HAP-1 (cell line): ENCODE results near the gene STRBP.
"Not testable (repeated sequence)": the region's sequence is repeated elsewhere in the genome, so short reads cannot be mapped to it uniquely, and the experiment has no call there.

ENCODE experiments used
- DNase-seq, 2 experiments: peaks; one replicate each; pipeline ENCODE4 v3.0.0-alpha.2; 2016 to 2020; ENCODE audit warnings: low spot score in 2 of 2
- H3K27me3 ChIP-seq: fragments of 250-450 bp; sonication (Bioruptor Pico); 2 replicates; pipeline ENCODE4 v1.5.1; 2020; ENCODE audit warnings: low read depth, mild to moderate bottlenecking, moderate library complexity
- H3K36me3 ChIP-seq: fragments of 250-450 bp; sonication (Bioruptor Pico); replicated peaks from 2 replicates; pipeline ENCODE4 v1.5.1; 2020; ENCODE audit warnings: mild to moderate bottlenecking
- H3K4me1 ChIP-seq: fragments of 250-450 bp; sonication (Bioruptor Pico); 2 replicates; pipeline ENCODE4 v1.5.1; 2020; ENCODE audit warnings: mild to moderate bottlenecking
- H3K4me3 ChIP-seq: fragments of 250-450 bp; sonication (Bioruptor Pico); 2 replicates; pipeline ENCODE4 v1.5.1; 2020; ENCODE audit warnings: mild to moderate bottlenecking, moderate library complexity
- H3K9me3 ChIP-seq: fragments of 250-450 bp; sonication (Bioruptor Pico); 2 replicates; pipeline ENCODE4 v1.5.1; 2020; ENCODE audit warnings: mild to moderate bottlenecking, moderate library complexity
- in situ Hi-C: fragments of 300-500 bp; cut with MboI; formaldehyde crosslinking; loops from 3 replicates; pipeline ENCODE4 v1.14.3; 2020; ENCODE audit warnings: low sequenced_read_pairs, inconsistent platforms, mixed read lengths

Gene STRBP

DNA sequence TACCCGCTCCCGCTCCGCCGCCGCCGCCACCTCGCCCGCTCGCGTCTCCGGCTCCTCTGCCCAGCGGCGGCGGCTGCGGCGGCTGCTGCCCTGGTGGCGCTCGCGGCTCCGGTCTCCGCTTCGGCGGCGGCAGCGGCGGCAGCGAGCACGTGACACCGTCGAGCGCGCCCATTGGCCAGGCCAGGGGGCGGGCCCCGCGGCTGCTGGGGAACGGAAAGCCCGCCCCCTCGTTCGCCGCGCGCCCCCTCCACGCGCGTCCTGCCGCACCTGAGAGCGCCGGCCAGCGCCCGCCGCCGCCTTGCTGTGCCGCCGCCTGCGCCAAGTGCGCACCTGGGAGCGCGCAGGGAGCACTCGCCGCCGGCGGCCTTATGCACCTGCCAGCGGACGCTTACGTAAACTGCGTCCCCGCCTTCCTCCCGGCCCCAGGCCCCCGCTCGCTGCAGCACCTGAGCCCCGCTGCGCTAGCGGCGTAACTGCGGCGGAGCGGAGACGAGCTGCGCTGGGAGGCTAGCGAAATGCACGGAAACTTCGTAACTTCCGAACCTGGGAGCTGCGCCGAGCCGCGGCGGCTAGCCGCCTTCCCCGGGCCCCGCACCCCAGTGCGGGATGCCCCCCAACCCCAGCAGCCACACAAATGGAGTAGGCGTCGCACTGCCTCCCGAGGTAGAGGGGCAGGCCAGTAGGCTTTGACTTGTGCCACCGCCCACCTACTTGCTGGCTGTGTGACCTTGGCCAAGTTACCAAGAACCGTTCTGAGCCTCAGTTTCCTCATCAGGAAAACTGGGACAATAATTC, at the start of gene STRBP:
STRBP (minus strand) TSS at position 122 of the 795 bp plus-strand sequence. CDS start 84,452 bp downstream, outside the sequence.
- H3K4me3 ChIP-seq = peak within 1 kb of the TSS; percentile 58
- H3K4me1 ChIP-seq = peaks cover 16% of the 10 kb centered on the region
- no peaks in the 10 kb centered on the region for H3K9me3 ChIP-seq
- H3K36me3 ChIP-seq = no peaks in the 10 kb centered on the region
- in situ Hi-C loops = no loop called here
- H3K27me3 ChIP-seq = no peaks in the 10 kb centered on the region
- DNase-seq = peak; percentile 79 to 92

DNA sequence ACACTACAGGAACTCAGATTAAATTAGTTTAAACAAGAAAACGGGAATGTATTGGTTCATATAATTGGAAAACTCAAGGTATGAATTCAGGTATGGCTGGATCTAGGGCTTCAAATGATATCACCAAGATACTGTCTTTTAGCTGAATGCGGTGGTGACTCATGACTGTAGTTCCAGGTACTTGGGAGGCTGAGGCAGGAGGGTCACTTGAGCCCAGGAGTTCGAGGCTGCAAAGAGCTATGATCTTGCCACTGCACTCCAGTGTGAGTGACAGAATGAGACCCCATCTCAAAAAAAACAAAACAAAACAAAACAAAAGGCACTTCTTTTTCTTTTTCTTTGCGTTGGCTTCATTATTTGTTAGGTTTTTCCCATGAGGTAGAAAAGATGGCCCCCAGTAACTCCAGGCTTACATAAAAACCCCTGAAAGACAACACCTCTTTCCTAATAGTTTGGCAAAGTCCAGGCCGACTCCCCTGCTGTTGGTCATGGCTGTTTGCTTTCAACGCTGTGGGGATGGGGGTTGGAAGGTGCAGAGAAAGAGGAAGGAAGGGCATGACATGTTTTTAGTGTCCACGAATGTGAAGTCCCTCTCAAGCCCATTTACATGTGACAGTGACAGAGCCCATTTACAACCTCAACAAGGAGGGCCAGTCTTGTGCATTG, 47.8 kb upstream of the STRBP start:
- no peak for DNase-seq
- no peaks in the 10 kb centered on the region for H3K4me1 ChIP-seq
- H3K4me3 ChIP-seq = no peak overlapping the region
- in situ Hi-C loops = no loop called here
- no peaks in the 10 kb centered on the region for H3K36me3 ChIP-seq
- H3K27me3 ChIP-seq = no peaks in the 10 kb centered on the region
- H3K9me3 ChIP-seq = no peaks in the 10 kb centered on the region

- H3K4me1 ChIP-seq = no peaks in the 10 kb centered on the region
- no peak for DNase-seq
Observed at GRCh38 chr9:123315635-123316034, 47.2 kb upstream of the STRBP start.

DNA sequence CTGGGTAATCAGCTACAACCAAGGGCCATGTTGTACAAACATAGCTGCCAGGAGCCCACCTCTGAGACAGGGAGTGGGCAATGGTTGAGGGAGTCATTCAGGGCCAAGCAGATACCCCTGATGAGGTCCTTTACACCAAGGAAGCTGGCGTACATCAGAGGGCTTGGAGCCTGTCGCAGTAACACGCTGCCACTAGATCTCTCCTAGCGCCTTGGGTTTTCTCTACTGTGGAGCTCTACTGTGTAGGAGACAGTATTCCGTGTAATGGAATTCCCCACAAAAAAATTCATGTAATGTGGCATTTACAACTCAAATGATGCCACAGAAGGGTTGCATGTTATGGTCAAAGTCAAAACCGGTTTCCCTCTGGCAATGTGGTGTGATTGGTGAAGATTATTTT, 46.2 kb upstream of the STRBP start:
- DNase-seq = no peak
- Histone ChIP-seq H3K4me1 (no peaks in the 10 kb centered on the region), H3K36me3 (no peaks in the 10 kb centered on the region), H3K27me3 (no peaks in the 10 kb centered on the region), H3K4me3 (no peak overlapping the region), H3K9me3 (no peaks in the 10 kb centered on the region)
- in situ Hi-C loops = no loop called here

More at GRCh38 chr9:123315635-123316034, 47.2 kb upstream of the STRBP start:
- Histone ChIP-seq H3K27me3 (no peaks in the 10 kb centered on the region), H3K36me3 (no peaks in the 10 kb centered on the region), H3K9me3 (no peaks in the 10 kb centered on the region), H3K4me3 (no peak overlapping the region)
- in situ Hi-C loops = no loop called here

DNA sequence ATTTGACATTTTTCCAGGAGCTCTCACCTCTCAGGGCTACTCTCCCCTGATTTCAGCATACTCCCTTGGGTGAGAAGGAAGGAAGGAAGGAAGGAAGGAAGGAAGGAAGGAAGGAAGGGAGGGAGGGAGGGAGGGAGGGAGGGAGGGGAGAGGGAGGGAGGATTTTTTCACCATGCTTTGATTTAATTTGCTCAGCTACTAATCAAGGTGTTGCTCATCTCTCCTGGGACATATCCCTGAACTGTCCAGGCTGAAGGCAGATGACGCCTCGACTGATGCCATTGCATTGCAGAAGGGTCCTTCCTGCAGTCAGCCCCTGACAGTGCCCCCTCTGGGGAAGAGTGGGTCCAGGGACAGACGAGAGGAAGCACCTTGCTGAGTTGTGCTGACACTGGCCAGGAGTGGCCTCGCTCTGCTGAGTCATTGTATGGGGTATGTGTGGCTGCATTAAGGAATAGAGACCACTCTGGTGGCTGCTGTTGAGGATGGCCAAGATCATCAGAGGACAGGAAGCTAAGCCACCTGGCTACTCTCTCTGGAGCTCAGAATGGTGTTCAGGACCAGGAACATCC, 44.0 kb upstream of the STRBP start:
- Histone ChIP-seq H3K27me3 (no peaks in the 10 kb centered on the region), H3K4me1 (peaks cover 5% of the 10 kb centered on the region; the same call in 1 of the 2 replicates), H3K36me3 (no peaks in the 10 kb centered on the region), H3K9me3 (no peaks in the 10 kb centered on the region), H3K4me3 (no peak overlapping the region)
- no peak for DNase-seq
- in situ Hi-C loops = no loop called here

- Histone ChIP-seq H3K9me3 (no peaks in the 10 kb centered on the region), H3K4me3 (no peak overlapping the region), H3K4me1 (peaks cover 5% of the 10 kb centered on the region; the same call in 1 of the 2 replicates), H3K27me3 (no peaks in the 10 kb centered on the region), H3K36me3 (no peaks in the 10 kb centered on the region)
- DNase-seq = no peak
- in situ Hi-C loops = no loop called here
Observed at GRCh38 chr9:123311250-123311752, 42.9 kb upstream of the STRBP start.

- in situ Hi-C loops = no loop called here
- Histone ChIP-seq H3K27me3 (no peaks in the 10 kb centered on the region), H3K4me3 (no peak overlapping the region), H3K4me1 (peaks cover 5% of the 10 kb centered on the region; the same call in 1 of the 2 replicates), H3K9me3 (no peaks in the 10 kb centered on the region), H3K36me3 (no peaks in the 10 kb centered on the region)
- DNase-seq = no peak
Observed at GRCh38 chr9:123310551-123311249, 42.3 kb upstream of the STRBP start.

DNA sequence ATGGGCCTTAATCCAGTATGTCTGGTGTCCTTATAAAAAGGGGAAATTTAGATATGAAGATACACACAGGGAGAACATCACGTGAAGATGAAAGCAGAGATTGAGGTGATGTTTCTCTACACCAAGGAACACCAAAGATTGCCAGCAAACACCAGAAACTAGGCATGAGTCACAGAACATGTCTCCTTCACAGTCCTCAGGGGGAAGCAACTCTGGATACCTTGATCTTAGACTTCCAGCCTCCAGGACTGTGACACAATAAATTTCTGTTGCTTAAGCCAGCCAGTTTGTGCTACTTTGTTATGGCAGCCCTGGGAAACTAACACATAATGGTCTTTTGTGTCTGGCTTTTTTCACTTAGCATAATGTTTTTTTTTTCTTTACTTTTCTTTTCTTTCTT, 41.2 kb upstream of the STRBP start:
- no peak for DNase-seq
- Histone ChIP-seq H3K9me3 (no peaks in the 10 kb centered on the region), H3K4me1 (peaks cover 5% of the 10 kb centered on the region; the same call in 1 of the 2 replicates), H3K27me3 (no peaks in the 10 kb centered on the region), H3K4me3 (no peak overlapping the region), H3K36me3 (no peaks in the 10 kb centered on the region)
- in situ Hi-C loops = no loop called here

GRCh38 chr9:123305879-123306278, 37.5 kb upstream of the STRBP start:
- Histone ChIP-seq H3K4me3 (no peak overlapping the region), H3K9me3 (no peaks in the 10 kb centered on the region), H3K4me1 (peaks cover 5% of the 10 kb centered on the region; the same call in 1 of the 2 replicates), H3K36me3 (no peaks in the 10 kb centered on the region), H3K27me3 (no peaks in the 10 kb centered on the region)
- in situ Hi-C loops = no loop called here
- no peak for DNase-seq

GRCh38 chr9:123304340-123304691, 35.9 kb upstream of the STRBP start:
- no peaks in the 10 kb centered on the region for H3K9me3 ChIP-seq
- peaks cover 2% of the 10 kb centered on the region; the same call in 1 of the 2 replicates for H3K4me1 ChIP-seq
- in situ Hi-C loops = no loop called here
- no peak overlapping the region for H3K4me3 ChIP-seq
- H3K27me3 ChIP-seq = no peaks in the 10 kb centered on the region
- H3K36me3 ChIP-seq = no peaks in the 10 kb centered on the region
- no peak for DNase-seq

GRCh38 chr9:123302348-123303214, 34.2 kb upstream of the STRBP start:
- no peaks in the 10 kb centered on the region for H3K36me3 ChIP-seq
- in situ Hi-C loops = no loop called here
- H3K4me1 ChIP-seq = no peaks in the 10 kb centered on the region
- no peaks in the 10 kb centered on the region for H3K9me3 ChIP-seq
- no peak for DNase-seq
- H3K27me3 ChIP-seq = no peaks in the 10 kb centered on the region
- H3K4me3 ChIP-seq = no peak overlapping the region

GRCh38 chr9:123301936-123302335, 33.5 kb upstream of the STRBP start:
- H3K4me3 ChIP-seq, H3K9me3 ChIP-seq, DNase-seq, H3K4me1 ChIP-seq, in situ Hi-C loops, H3K36me3 ChIP-seq, H3K27me3 ChIP-seq: not testable (repeated sequence)

DNA sequence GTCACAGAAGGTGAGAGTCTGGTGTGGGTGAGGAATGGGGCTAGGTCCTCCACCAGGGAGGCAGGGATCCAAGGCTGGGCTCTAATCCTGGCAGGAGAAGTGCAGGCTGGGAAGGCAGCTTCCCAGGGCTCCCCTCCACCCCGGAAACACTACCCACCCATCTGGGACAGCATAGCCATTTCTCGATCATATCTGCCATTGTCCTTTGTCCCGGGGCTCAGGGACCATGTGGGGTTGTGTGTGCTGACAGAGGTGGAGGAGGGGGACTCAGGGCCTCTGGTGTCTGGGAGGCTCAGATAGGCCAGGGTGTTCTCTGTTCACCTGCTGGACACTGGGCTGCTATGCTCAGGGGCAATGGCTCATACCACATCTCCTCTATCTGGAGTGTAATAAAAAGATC, 32.2 kb upstream of the STRBP start:
- H3K27me3 ChIP-seq = no peaks in the 10 kb centered on the region
- H3K9me3 ChIP-seq = no peaks in the 10 kb centered on the region
- H3K4me1 ChIP-seq = no peaks in the 10 kb centered on the region
- no peak for DNase-seq
- H3K36me3 ChIP-seq = no peaks in the 10 kb centered on the region
- no peak overlapping the region for H3K4me3 ChIP-seq
- in situ Hi-C loops = no loop called here
